Epidermal melanocyte (primary cell): ENCODE measurements around the gene ARFGAP1.

Source experiments
- DNase-seq: peaks from one replicate; pipeline ENCODE4 v3.0.0; 2011; ENCODE audit warnings: low spot score; ENCODE audit not compliant: insufficient read length

The ARFGAP1 gene

DNA sequence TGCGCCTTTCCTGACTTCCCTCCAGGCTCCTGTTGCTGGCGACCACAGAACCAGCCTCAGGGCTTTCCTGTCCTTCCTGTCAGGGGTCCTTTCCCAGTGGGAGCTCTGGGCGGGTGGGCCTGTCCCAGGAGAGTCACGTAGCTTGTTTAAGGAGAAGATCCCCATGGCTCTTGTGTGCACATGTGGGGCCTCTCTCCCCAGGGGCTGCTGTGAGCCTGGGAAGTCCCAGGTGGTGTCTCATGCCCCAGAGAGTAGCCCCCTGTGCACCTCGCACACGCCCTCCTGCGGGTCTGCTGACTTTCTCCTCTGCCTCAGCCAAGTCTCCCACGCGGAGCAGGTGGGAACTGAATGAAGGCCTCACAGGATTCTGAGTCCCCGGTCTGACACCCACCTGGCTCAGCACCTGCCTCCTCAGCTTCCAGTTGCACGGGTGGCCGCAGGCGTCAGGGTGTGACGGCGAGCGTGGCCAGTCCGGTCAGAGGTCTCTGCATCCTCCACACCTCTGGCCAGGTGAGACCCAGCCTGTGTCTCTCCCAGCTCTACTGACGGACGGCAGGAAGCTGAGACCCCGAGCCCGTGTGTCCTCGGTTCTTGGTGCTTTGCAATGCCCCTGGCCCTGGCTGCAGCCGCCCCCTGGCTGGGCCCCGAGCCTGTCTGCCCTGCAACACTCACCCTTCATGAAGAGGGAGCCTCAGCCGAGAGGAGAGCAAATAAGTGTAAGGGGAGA, 12.7 kb upstream of the ARFGAP1 start:
- no peak for DNase-seq

DNA sequence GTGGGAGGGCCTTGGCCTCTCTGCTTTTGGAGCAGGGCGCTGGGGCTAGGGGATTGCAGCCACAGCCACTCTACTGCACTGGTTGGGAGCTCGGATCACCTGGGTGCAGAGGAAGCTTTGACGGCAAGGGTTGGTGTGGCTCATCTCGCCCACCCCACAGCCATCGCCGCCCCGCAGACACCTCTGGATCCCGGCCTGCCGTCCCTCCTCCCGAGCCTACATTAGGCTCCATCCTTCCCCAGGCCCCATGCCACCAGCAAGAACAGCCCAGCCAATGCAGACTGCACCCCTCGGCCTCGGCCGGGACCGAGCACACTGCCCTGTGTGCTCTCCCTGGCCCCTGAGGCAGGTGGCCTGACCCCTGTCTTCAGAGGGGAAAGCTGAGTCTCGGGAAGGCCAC, 12.1 kb upstream of the ARFGAP1 start:
- DNase-seq, result no peak

DNA sequence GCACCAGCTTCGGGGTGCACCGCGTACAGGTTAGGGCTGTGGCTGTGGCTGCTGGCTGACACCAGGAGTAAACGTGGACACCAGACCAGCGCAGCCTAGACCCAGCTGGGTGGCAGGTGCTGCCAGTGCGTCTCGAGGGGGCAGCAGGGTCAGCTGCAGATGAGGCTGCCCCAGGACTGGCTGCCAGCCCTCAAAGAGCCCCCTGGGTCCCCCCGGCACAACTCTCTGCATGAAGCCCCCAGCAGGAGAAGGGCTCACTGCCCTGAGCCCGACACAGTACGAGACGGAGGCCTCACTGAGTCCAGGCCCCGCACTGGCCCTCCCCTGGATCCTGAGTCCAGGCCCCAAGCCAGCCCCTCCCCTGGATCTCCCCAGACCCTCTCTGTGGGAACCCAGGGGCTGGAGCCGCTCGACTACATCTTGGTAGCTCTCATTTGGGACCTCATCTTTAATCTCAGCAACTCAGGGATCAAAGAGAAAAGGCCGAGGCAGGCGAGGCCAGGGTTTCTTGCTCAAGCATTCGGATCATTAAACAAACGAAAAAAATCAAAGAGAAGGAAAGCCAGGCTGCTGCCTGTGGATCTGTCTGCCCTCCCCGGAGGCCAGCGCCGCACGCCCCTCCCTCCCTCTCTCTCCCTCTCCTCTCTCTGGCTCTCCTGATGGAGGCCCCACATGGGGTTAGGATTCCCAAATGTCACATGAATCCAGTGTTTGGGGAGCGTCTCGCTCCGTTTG, 11.4 kb upstream of the ARFGAP1 start:
- DNase-seq, result no peak

DNA sequence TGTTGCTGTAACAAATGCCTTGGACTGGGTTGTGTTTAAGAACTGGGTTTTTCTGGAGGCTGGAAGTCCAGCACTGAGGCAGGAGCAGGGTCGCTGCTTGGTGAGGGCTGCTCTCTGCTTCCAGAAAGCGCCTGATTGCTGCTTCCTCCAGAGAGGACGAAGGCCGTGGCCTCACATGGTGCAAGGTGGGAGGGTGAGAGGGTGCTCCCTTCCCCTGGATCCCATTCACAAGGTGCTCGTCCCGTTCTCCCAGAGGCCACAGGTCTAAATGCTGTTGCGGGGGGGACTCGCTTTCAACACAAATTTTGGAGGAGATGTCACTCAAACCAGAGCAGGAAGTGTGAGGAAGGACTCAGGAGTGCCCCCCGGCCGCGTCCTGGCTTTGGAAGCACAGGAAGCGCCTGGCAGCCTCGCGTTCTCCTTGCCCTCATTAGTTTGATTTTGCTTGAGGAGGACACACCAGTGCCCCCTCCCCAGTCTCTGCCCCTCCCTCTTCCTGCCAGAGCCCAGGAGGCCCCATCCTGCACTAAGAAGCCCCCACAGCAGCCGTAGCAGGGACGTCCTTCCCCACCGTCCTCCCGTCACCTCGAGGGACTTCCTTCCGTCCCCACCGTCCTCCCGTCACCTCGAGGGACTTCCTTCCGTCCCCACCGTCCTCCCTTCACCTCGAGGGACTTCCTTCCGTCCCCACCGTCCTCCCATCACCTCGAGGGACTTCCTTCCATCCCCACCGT, 10.7 kb upstream of the ARFGAP1 start:
- no peak for DNase-seq

DNA sequence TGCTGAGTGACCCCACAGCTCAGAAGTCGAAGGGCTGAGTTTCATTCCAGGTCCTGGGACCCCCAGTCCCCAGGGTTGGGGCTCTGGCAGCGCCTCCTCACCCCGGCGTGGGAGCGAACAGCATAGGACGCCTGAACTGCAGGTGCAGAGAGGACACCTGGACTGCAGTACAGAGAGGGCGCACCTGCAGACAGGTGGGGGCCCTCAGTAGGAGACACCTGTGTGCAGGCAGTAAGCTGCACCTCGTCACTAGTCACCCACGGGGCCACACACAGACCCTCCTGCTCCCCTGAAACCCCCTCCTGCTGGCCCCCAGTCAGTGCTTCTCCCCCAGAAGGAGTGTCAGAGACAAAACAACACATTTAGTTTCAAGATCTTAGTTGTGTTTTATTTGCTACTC, 9.8 kb upstream of the ARFGAP1 start:
- DNase-seq, result no peak

DNA sequence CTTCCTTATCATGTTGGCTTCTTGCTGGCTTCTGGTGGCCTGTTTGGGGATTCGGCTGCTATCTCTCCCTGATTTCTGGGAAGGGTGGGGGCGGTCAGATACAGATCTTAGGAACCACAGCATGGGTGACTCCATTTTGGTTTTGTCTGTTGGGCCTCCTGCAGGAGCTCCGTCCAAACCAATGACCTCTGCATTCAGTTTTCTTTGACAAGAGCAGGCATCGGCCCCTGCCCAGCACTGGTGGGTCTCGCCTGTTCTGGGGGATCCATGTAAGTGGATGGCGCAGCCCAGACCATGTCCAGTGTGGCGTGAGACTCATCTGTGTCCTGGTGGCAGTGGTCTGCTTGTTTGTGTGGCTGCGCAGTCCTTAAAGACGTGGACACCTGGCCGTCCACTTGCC, 8.6 kb upstream of the ARFGAP1 start:
- DNase-seq, result no peak

DNA sequence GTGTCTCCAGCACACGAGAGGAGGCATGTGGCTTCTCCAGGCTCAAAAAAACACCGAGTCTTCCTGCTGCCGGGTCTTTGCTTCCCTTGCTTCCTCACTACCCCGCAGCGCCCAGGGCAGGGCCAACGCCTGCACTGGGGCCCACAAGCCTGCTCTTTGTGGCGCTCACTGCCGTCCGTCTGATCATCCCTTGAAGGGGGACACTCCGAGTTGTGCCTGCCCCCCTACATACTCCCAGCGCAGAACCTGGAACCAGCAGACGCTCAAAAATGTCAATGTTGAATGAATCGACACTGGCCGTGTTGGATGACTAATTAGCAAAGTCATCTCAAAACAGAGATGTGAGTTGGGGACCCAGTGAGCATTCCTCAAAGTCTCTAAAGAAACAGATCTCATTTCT, 8.1 kb upstream of the ARFGAP1 start:
- DNase-seq, result no peak

DNA sequence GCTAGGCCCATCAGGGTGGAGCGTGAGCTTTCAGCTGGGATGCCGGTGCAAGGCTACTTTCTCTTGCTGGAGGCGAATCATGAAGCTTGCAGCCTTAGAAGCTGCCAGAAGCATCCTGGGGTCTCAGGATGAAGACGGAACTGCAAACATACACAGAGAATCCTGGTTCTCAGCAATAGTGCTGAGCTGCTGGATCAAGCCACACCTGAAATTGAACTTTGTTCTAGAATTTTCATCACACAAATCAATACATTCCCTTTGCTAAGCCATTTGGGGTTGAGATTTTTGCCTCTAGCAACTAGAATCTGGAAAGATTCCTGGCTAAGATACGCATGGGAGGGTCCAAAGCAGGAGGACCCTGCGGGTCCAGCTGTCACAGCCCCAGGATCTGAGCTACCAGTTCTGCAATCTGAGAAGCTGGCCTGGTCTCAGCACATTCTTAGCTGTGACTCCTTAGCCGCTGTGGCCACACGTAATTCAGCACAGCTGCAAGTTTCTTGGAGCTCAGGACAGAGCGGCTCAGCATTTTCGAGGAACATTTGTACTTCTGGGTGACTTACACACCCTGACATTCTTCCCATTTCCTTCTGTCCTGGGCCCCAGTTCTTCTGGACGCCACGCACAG, 6.6 kb upstream of the ARFGAP1 start:
- no peak for DNase-seq

DNA sequence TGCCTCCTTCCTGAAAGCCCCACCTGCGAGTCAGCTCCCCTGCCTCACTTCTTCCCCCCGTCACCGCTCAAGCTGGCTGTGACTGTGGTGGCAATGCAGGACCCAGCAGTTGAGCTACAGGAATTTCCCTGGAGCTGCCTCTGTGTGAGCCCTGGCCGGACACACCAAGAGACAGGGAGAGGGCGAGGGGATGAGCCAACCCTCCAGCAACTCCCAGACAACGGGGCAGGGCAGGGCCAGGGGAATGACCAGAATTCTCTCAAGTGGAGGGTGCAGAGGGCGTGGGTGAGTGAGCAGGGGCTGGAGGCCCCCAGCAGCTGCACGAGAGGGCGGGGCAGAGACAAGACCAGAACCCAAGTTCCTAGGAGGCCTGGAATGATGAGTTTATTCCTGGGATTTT, 4.9 kb upstream of the ARFGAP1 start:
- DNase-seq, result no peak

DNA sequence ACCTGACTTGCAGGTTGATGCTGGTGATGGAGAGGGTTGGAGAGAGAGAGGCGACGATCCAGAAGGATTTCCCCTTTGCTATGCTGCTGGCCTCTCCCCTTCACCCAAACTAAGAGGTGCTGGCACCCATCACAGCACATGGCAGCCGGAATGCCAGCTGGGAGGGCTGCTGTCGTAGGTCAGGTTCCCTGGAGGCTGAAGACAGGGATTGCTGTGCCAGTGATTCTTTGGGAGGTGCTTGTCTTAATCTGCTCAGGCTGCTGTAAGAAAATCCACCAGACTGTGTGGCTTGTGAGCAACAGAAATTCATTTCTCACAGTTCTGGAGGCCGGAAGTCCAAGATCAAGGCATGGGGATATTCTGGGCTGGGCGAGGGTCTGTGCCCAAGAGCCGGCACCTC, 4.4 kb upstream of the ARFGAP1 start:
- no peak for DNase-seq

DNA sequence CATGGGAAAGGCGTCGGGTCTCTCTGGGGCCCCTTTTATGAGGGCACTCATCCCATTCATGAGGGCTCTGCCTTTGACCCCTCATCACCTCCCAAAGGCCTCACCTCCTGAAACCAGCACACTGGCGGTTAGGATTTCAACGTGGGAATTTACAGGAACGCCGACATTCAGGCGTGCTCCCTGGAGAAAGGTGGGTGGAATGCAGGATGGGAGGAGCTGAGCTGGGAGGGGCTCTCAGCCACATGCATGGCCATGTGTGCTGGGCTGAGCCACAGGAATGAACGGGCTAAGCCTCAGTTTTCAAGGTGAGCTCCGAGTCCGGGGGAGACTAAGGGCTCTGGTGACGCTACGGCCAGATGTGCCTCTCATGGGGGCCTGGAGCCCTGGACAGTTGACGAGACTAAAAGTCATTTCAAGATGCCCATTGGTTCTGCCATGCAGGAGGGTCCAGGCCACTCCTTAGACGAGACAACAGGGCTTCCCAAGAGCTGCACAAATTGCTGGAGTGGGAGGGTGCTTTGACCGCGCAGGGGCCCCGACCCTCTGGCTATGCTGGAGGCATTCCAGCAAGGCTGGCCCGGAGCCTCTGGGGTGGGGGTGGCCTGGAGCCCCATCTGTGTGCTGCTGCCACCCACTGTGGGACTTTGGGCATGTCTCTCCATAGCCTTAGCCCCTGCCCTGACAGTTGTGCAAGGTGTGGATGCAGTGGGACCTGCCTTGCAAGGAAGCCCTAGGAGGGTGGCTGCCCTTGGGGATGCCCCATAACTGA, 3.8 kb upstream of the ARFGAP1 start:
- no peak for DNase-seq

DNA sequence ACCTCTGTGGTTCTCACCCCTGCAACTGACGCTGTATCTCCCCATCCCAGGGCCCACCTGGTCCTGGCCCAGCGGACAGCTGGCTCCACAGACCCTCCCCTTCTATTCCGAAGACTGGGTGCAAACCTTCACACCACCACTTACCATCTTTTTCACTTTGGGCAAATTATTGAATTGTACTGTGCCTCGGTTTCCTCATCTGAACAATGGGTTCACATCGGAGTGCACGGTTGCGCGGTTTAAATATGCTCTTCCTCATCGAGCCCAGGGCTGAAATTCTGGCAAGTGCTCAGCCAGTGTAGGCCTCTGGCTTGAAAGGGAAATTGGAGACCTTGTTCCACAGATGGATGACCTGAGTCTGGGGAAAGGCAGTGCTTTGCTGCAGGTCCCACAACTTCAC, 2.9 kb upstream of the ARFGAP1 start:
- no peak for DNase-seq

DNA sequence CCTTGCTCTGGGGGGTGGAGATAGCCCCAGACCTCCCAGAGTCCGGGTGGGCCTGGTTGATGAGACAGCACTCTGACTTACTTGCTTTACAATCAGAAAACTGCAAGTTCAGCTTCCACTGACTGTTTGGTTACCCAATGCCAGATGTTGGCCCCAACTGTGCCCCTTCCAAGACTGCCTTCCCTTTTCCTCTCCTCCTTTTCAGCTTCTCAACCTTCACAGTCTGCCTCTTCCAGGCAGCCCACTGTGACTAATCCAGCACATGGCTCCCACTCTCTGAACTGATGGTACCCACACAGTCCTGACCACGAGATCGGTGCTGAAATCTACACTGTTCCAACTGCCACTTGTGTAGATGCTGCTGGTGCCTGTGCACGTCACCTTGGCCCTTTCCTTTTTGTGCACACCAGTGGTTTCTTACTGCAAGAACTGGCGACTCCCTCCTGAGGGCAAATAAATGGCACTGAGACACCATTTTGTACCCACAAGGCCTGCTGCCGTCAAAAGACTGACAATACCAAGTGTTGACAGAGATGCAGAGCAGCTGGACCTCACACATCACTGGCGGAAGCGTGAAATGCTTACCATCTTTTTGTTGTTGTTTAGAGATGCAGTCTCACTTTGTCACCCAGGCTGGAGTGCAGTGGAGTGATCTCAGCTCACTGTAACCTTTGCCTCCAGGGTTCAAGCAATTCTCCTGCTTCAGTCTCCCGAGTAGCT, 1.8 kb upstream of the ARFGAP1 start:
- DNase-seq, result no peak

DNA sequence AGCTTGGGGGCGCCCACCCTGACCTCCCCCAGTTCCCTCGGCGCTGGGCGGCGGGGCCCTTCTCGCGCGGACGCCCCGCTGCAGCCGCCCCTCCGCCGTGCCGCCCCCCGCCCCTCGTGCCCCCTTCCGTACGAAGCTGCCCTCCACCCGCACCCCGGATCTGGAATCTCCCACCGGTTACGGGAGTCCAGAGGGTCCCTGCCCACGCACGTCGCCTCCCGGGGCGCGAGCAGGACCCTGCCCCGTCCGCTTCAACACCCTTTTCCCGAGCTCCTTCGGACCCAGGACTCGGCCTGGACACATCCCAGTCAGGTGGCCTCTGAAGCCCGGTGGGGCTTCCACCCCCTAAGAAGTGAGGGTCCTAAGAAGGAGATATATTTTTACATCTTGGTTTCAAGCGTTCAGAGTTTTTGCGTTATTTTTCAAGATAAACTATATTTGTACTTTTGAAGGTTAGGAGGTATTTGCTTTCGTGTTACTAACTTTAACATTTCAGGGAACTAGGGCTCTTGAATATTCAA, 506 bp downstream of the ARFGAP1 start:
- no peak for DNase-seq

DNA sequence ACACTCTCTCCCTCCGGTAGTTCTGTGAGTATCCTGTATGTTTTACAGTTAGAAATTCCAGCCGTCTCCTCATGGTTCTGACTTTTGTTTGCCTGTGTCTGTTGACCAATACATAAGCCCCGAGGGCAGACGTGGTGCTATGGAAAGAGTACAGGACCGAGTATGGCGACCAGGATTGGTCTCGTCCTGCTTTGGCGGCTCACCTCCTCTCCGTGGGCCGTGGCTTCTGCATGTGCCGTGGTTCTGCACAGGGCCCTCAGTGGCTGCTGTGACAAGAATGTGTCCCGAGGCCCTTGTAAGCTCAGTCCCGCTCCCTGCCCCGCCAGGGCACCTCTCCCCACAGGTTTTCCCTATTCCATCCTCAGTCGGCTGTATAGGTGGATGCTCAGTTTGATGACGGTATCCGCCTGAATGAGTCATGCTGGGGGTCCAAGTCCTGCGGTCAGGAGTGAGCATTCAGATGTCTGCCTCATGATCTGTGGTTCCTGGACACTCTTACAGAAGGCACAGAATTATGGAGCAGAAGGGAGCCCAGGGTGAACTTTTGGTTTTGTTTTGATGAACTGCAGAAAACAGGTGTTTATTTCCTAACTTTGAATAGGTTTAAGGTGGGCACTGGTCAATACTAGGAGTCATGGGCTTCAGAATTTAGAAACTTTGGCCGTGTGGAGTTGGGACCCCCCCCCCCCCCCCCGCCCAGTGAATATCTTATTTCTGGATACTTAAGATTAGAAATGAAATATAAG, 1.2 kb downstream of the ARFGAP1 start:
- DNase-seq, result no peak

DNA sequence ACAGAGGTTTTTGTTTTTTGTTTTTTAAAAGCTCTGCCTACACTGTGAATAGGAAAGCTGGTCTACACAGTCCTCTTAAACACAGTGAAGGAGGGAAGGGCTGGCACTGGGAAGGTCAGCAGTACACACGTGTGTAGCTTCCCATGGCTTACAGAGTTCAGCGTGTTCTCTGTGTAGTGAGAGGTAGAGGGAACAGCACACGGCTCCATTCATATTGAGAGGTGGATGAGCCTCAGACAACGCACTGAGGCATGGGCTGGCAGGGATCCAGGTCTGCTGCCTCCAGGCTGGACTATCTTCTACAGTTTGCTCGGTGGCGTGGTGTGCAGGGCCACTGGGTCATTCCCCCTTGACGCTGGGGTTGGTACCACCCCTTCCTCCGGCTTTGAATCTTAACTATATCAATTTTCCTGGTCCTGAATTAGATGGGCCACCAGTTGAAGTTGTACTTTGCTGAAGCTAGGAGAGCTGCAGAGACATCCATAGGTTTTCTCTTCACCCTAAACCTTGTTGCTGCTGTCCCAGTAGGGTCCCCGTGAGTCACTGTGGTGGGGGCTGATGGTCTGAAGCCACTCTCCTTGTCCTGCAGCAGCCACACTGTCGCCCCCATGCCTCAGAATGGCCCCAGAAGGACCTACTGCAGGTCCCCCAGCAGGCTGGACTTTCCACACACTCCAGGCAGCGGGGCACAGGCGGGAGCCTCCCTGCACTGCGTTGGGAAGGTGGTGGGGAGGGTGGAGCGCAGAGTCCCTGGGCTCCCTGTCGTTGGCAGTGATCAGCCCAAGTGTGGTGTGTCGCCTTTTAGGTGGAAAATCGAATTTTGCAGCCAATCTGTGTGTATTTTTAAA, 2.0 kb downstream of the ARFGAP1 start:
- no peak for DNase-seq

DNA sequence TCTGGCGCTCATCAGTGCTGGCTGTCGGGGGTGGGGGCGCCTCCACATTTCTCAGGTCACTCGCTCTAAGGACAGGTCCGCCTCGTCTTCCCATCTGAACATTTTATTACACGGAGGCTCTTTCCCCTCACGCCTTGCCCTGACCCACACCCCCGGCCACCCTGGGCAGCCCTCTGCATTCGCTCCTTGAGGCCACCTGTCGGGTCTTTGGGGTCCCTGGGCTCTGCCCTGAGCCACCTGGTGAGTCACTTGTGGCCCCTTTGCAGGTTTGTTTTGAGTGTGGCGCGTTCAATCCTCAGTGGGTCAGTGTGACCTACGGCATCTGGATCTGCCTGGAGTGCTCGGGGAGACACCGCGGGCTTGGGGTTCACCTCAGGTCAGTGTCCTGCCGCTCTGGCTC, 3.2 kb downstream of the ARFGAP1 start:
- no peak for DNase-seq

DNA sequence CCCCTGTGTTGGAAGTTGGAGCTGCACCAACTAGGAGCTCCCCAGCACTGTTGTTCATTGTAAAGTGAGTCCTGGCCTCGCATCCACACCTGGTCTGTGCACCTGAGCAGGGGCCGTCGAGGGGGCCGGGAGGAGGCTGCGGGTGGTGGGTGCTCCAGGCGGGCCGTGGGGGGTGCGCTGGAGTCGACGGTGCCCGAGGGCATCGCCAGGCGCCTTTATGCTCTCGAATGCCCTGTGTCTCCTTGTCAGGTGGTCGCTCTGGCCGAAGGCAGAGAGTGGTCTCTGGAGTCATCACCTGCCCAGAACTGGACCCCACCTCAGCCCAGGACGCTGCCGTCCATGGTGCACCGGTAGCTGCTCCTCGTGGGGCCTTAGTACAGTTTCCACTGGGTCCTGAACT, 4.3 kb downstream of the ARFGAP1 start:
- no peak for DNase-seq
